ENCODE data around the gene PPFIBP1.

The PPFIBP1 gene

GRCh38 chr12:27688671-27689070, 164.7 kb downstream of the PPFIBP1 start:
- TF ChIP-seq CTCF (IDR thresholded peaks at IDR 0.05; ENCODE audit: borderline replicate concordance, insufficient read depth, low read depth, low read length) = no peak
- no peak overlapping the region for H3K4me3 ChIP-seq (ENCODE audit: low read depth, low read length)

GRCh38 chr12:27689558-27690180, 165.7 kb downstream of the PPFIBP1 start:
- H3K4me3 ChIP-seq (ENCODE audit: low read depth, low read length) = no peak overlapping the region

GRCh38 chr12:27693403-27693802, 169.4 kb downstream of the PPFIBP1 start:
- TF ChIP-seq CTCF (IDR thresholded peaks at IDR 0.05; ENCODE audit: borderline replicate concordance, insufficient read depth, low read depth, low read length) = no peak
- no peak overlapping the region for H3K4me3 ChIP-seq (ENCODE audit: low read depth, low read length)

More at GRCh38 chr12:27689558-27690180, 165.7 kb downstream of the PPFIBP1 start:
- TF ChIP-seq CTCF (IDR thresholded peaks at IDR 0.05; ENCODE audit: borderline replicate concordance, insufficient read depth, low read depth, low read length) = no peak

GRCh38 chr12:27695556-27696292, 171.7 kb downstream of the PPFIBP1 start:
- H3K4me3 ChIP-seq (ENCODE audit: low read depth, low read length) = no peak overlapping the region
- TF ChIP-seq CTCF (IDR thresholded peaks at IDR 0.05; ENCODE audit: borderline replicate concordance, insufficient read depth, low read depth, low read length) = no peak

- no peak within 1 kb of the TSS for H3K4me3 ChIP-seq (ENCODE audit: low read depth, low read length)
- TF ChIP-seq CTCF (IDR thresholded peaks at IDR 0.05; ENCODE audit: borderline replicate concordance, insufficient read depth, low read depth, low read length) = no peak
Measured at GRCh38 chr12:27696293-27696652, 172.3 kb downstream of the PPFIBP1 start, which contains the start of gene REP15. TSS of gene REP15 (plus strand) at chr12:27696447. CDS start at chr12:27696563, 116 bp downstream.

- TF ChIP-seq CTCF (IDR thresholded peaks at IDR 0.05; ENCODE audit: borderline replicate concordance, insufficient read depth, low read depth, low read length) = no peak
Measured at GRCh38 chr12:27696864-27697564, 173.0 kb downstream of the PPFIBP1 start.

More at GRCh38 chr12:27696864-27697564, 173.0 kb downstream of the PPFIBP1 start:
- H3K4me3 ChIP-seq (ENCODE audit: low read depth, low read length) = no peak overlapping the region

Data from GM12875 (cell line).